SU-DHL-6 (cell line): ENCODE measurements around the gene PLCL1.

ENCODE experiments used
- H2AFZ ChIP-seq: fragments of 200-600 bp; sonication (generic); 2 replicates; pipeline ENCODE4 v1.6.1; 2014; ENCODE audit warnings: low read depth, mild to moderate bottlenecking, moderate library complexity, mixed read lengths, antibody characterized with exemption, low read length; ENCODE audit not compliant: severe bottlenecking
- H3F3A ChIP-seq: fragments of 200-600 bp; shearing (Covaris generic); 2 replicates; pipeline ENCODE4 v1.6.0; 2016; ENCODE audit warnings: antibody characterized with exemption, mild to moderate bottlenecking; ENCODE audit not compliant: insufficient read depth
- H3K27ac ChIP-seq: fragments of 200-600 bp; sonication (generic); 2 replicates; pipeline ENCODE4 v1.5.1; 2016; ENCODE audit warnings: low read depth, mild to moderate bottlenecking, low read length, moderate library complexity, mixed read lengths
- H3K27me3 ChIP-seq: fragments of 200-600 bp; sonication (generic), shearing (Covaris generic); 2 replicates; pipeline ENCODE4 v1.6.0; 2014; ENCODE audit warnings: mild to moderate bottlenecking, low read length
- H3K36me3 ChIP-seq: fragments of 200-600 bp; sonication (generic); 2 replicates; pipeline ENCODE4 v1.6.1; 2014; ENCODE audit warnings: mild to moderate bottlenecking, low read length, mixed read lengths
- H3K4me2 ChIP-seq: fragments of 300-600, 200-600 bp; shearing (Covaris generic), sonication (generic); 2 replicates; pipeline ENCODE4 v1.6.0; 2014; ENCODE audit warnings: low read length, low read depth, mild to moderate bottlenecking; ENCODE audit not compliant: poor library complexity, severe bottlenecking
- H3K4me3 ChIP-seq: fragments of 200-600 bp; sonication (generic); 2 replicates; pipeline ENCODE4 v1.5.1; 2014; ENCODE audit warnings: antibody characterized with exemption, low read length, mild to moderate bottlenecking, mixed read lengths; ENCODE audit not compliant: insufficient read depth, poor library complexity, severe bottlenecking
- H3K79me2 ChIP-seq: fragments of 200-600 bp; sonication (generic); 2 replicates; pipeline ENCODE4 v1.6.1; 2014; ENCODE audit warnings: mild to moderate bottlenecking, low read length, moderate library complexity; ENCODE audit not compliant: insufficient read depth
- H3K9ac ChIP-seq: fragments of 200-600 bp; sonication (generic); 2 replicates; pipeline ENCODE4 v1.7.0; 2014; ENCODE audit warnings: mild to moderate bottlenecking, low read length
- H3K9me2 ChIP-seq: fragments of 200-600 bp; sonication (generic); replicated peaks from 2 replicates; pipeline ENCODE4 v1.6.1; 2014; ENCODE audit warnings: low read length; ENCODE audit not compliant: insufficient read depth
- H3K9me3 ChIP-seq: fragments of 200-600 bp; sonication (generic); 2 replicates; pipeline ENCODE4 v1.6.1; 2014; ENCODE audit warnings: low read length, mixed read lengths; ENCODE audit not compliant: insufficient read depth
- H4K20me1 ChIP-seq: fragments of 200-600 bp; sonication (generic); 2 replicates; pipeline ENCODE4 v1.6.1; 2014; ENCODE audit warnings: low read depth, mild to moderate bottlenecking, antibody characterized with exemption, low read length, moderate library complexity, mixed read lengths
- CTCF ChIP-seq: fragments of 200-600 bp; sonication (generic); IDR thresholded peaks from one replicate; pipeline ENCODE4 v1.5.1; 2017; ENCODE audit warnings: antibody characterized with exemption, mild to moderate bottlenecking, low read length, moderate library complexity; ENCODE audit not compliant: insufficient read depth, poor library complexity, severe bottlenecking
- EZH2phosphoT487 ChIP-seq: fragments of 200-600 bp; sonication (generic), shearing (Covaris generic); conservative IDR thresholded peaks from 2 replicates; pipeline ENCODE4 v1.6.1; 2018; ENCODE audit warnings: mild to moderate bottlenecking, antibody characterized with exemption, low read length, moderate library complexity, mixed read lengths

Gene PLCL1

GRCh38 chr2:197894751-197895274, 90.4 kb downstream of the PLCL1 start:
- TF ChIP-seq EZH2phosphoT487 = no peak
- TF ChIP-seq CTCF = no peak
- Histone ChIP-seq H3K27ac (no peak overlapping the region), H3K4me3 (no peak overlapping the region), H3K9ac (no peak overlapping the region), H4K20me1 (no peaks in the 10 kb centered on the region), H3K4me2 (no peak overlapping the region), H3K27me3 (no peaks in the 10 kb centered on the region), H3F3A (no peaks in the 10 kb centered on the region), H3K36me3 (no peaks in the 10 kb centered on the region), H3K79me2 (no peaks in the 10 kb centered on the region), H3K9me3 (no peaks in the 10 kb centered on the region), H2AFZ (no peak overlapping the region), H3K9me2 (no peaks in the 10 kb centered on the region)

DNA sequence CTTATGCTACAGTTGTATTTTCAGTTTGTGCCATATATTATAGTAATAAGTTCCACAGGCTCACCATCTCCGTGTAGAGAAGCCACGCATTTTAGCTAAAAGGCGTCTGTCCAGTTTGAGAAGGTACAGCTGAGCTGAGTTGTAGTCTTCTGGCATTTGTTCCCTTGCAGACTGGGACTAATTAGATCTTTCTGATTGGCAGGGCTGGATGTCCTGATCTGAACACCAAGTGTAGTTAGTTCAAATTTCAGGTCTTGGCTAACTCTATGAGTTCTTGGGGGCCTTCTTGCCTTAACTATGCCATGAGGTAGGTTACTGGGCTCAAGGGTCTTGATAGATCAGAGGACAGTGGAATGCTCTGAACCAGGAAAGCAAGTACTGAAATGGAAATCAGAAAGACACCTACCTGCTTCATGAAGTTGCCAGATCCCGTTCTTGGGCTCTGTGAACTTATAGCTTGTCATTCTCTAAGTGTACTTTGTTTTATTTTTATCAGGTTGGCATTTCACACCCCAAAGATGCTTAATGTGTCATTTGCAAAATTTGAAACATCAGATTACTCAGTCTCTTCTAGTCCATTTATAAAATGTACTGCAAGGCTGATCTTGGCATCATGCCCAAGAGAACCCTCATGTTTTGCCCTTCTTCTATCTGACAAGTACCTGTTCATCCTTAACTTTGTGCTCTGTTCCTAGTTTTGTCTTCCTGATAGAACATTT, 93.7 kb downstream of the PLCL1 start:
- Histone ChIP-seq H4K20me1 (no peaks in the 10 kb centered on the region), H3K27ac (no peak overlapping the region), H3F3A (no peaks in the 10 kb centered on the region), H3K4me3 (no peak overlapping the region), H3K4me2 (no peak overlapping the region), H3K9me3 (no peaks in the 10 kb centered on the region), H2AFZ (no peak overlapping the region), H3K36me3 (no peaks in the 10 kb centered on the region), H3K9ac (no peak overlapping the region), H3K9me2 (no peaks in the 10 kb centered on the region), H3K27me3 (no peaks in the 10 kb centered on the region), H3K79me2 (no peaks in the 10 kb centered on the region)
- no peak for TF ChIP-seq EZH2phosphoT487
- no peak for TF ChIP-seq CTCF

GRCh38 chr2:197904446-197904845, 100.1 kb downstream of the PLCL1 start:
- H3K9ac ChIP-seq = no peak overlapping the region
- no peaks in the 10 kb centered on the region for H3K9me2 ChIP-seq
- no peak overlapping the region for H3K27ac ChIP-seq
- no peaks in the 10 kb centered on the region for H3F3A ChIP-seq
- H2AFZ ChIP-seq = no peak overlapping the region
- H3K4me3 ChIP-seq = no peak overlapping the region
- H3K36me3 ChIP-seq = no peaks in the 10 kb centered on the region
- no peaks in the 10 kb centered on the region for H3K79me2 ChIP-seq
- H3K27me3 ChIP-seq = no peaks in the 10 kb centered on the region
- TF ChIP-seq EZH2phosphoT487 (no peak), CTCF (no peak)
- no peaks in the 10 kb centered on the region for H3K9me3 ChIP-seq
- H4K20me1 ChIP-seq = no peaks in the 10 kb centered on the region
- no peak overlapping the region for H3K4me2 ChIP-seq
